ENCODE results near the gene PANX1.
A peak's percentile ranks its signal among the peaks of the same experiment; 100 is the strongest.

The PANX1 gene

GRCh38 chr11:94128746-94129511 is at the start of gene PANX1:
Gene PANX1, plus strand, starts transcription at chr11:94128841. Its CDS starts 472 bp downstream, at chr11:94129313.
- Mint-ChIP-seq H3K4me3 (no peak within 1 kb of the TSS), H3K27me3 (no peaks in the 10 kb centered on the region), H3K36me3 (ENCODE audit: low read depth) (no peaks in the 10 kb centered on the region), H3K27ac (peak within 1 kb of the TSS; percentile 88), H3K4me1 (ENCODE audit: low read depth) (peaks cover 27% of the 10 kb centered on the region), H3K9me3 (no peaks in the 10 kb centered on the region)

DNA sequence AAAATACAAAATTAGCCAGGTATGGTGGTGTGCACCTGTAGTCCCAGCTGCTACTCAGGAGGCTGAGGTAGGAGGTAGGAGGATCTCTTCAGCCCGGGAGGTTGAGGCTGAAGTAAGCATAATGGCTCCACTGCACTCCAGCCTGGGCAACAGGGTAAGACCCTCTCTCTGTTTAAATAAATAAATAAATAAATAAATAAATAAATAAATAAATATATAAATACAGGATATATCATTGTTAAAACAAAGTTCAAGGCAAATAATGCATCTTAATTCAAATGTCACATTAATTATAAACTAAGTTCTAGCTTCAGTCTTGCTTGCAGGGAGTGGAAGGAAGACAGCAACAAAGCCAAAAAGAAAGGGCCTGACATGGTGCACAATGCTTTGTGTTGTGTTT is 44.5 kb upstream of the PANX1 start:
- peaks cover 25% of the 10 kb centered on the region for H3K27me3 Mint-ChIP-seq
- H3K36me3 Mint-ChIP-seq (ENCODE audit: low read depth), result no peaks in the 10 kb centered on the region
- no peak overlapping the region for H3K4me3 Mint-ChIP-seq
- H3K27ac Mint-ChIP-seq, result no peak overlapping the region
- H3K9me3 Mint-ChIP-seq, result no peaks in the 10 kb centered on the region
- H3K4me1 Mint-ChIP-seq (ENCODE audit: low read depth), result no peaks in the 10 kb centered on the region

GRCh38 chr11:94088906-94089305 is 39.7 kb upstream of the PANX1 start:
- Mint-ChIP-seq H3K27ac (no peak overlapping the region), H3K4me3 (no peak overlapping the region), H3K9me3 (peaks cover 4% of the 10 kb centered on the region)

DNA sequence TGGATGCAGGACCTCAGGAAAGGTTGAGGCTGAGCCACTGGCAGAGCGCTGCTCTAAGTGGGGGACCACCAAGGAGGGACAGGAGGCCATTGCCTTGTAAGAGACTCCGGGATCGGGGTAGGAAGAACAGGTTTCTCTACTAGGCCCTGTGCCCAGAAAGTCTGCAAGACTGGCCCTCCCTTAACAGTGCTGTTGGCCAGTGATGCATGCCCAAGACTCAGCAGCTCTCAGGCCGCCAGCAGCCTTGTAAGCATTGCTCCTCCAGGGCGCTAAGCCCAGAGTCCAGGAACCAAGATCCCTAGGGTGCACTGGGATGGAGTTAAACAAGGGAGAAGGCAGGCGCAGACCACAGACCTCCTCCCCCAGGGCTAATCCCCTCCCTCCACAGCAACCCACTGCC is 39.3 kb upstream of the PANX1 start:
- H3K4me1 Mint-ChIP-seq (ENCODE audit: low read depth), result no peaks in the 10 kb centered on the region
- no peak overlapping the region for H3K4me3 Mint-ChIP-seq
- H3K27me3 Mint-ChIP-seq, result peaks cover 10% of the 10 kb centered on the region
- peaks cover 4% of the 10 kb centered on the region for H3K9me3 Mint-ChIP-seq
- H3K36me3 Mint-ChIP-seq (ENCODE audit: low read depth), result no peaks in the 10 kb centered on the region
- no peak overlapping the region for H3K27ac Mint-ChIP-seq

More at GRCh38 chr11:94088906-94089305, 39.7 kb upstream of the PANX1 start:
- Mint-ChIP-seq H3K27me3 (peaks cover 10% of the 10 kb centered on the region), H3K36me3 (ENCODE audit: low read depth) (no peaks in the 10 kb centered on the region), H3K4me1 (ENCODE audit: low read depth) (no peaks in the 10 kb centered on the region)

DNA sequence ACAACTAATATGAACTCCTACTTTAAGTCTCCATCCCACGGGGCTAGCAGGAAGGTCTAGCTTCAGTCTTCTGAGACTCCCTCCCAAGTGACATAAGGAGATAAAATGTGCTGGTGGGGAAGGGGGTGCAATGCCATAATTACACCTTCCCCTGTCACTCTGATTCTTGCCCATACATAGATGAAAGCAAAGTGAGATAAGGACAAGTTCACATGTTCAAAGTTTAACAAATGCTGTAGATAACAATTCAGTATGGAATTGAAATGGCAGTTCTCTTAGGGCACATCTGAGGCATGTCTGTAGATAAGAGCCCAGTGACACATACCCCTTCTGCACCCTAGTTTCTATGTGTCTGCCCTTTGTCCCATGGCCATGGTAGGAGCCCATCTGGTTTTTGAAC is 38.2 kb upstream of the PANX1 start:
- Mint-ChIP-seq H3K27me3 (peaks cover 10% of the 10 kb centered on the region), H3K4me1 (ENCODE audit: low read depth) (no peaks in the 10 kb centered on the region), H3K36me3 (ENCODE audit: low read depth) (no peaks in the 10 kb centered on the region), H3K4me3 (no peak overlapping the region), H3K27ac (no peak overlapping the region), H3K9me3 (peaks cover 4% of the 10 kb centered on the region)

GRCh38 chr11:94091091-94091490 is 37.5 kb upstream of the PANX1 start:
- Mint-ChIP-seq H3K4me3 (no peak overlapping the region), H3K27ac (no peak overlapping the region), H3K36me3 (ENCODE audit: low read depth) (no peaks in the 10 kb centered on the region)

DNA sequence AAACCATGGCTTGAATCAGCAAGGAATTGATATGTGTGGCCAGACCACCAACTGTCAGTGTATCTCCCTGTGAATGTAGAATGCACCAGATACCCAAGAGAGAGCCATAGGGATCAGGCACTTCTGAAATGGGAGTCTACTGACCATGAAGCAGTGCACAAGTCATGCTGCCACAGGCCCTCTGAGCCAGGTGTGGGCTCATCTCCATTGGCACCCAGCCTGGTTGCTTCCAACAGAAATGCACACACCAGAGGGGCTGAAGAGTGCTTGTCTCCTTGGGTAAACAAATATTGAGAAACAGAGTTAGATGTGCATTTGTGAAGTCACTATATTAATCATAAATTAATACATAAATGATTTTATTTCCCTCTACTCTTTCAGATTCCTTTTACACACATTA is 28.4 kb upstream of the PANX1 start:
- H3K4me3 Mint-ChIP-seq, result no peak overlapping the region
- no peaks in the 10 kb centered on the region for H3K4me1 Mint-ChIP-seq (ENCODE audit: low read depth)

More at GRCh38 chr11:94091091-94091490, 37.5 kb upstream of the PANX1 start:
- peaks cover 4% of the 10 kb centered on the region for H3K9me3 Mint-ChIP-seq
- H3K27me3 Mint-ChIP-seq, result peaks cover 10% of the 10 kb centered on the region
- H3K4me1 Mint-ChIP-seq (ENCODE audit: low read depth), result no peaks in the 10 kb centered on the region

GRCh38 chr11:94103471-94103870 is 25.2 kb upstream of the PANX1 start:
- Mint-ChIP-seq H3K36me3 (ENCODE audit: low read depth) (no peaks in the 10 kb centered on the region), H3K4me1 (ENCODE audit: low read depth) (no peaks in the 10 kb centered on the region), H3K4me3 (no peak overlapping the region), H3K27me3 (no peaks in the 10 kb centered on the region), H3K27ac (no peak overlapping the region), H3K9me3 (peaks cover 3% of the 10 kb centered on the region)

More for the DNA sequence above, 28.4 kb upstream of the PANX1 start:
- no peak overlapping the region for H3K27ac Mint-ChIP-seq
- peaks cover 5% of the 10 kb centered on the region for H3K9me3 Mint-ChIP-seq
- no peaks in the 10 kb centered on the region for H3K36me3 Mint-ChIP-seq (ENCODE audit: low read depth)
- H3K27me3 Mint-ChIP-seq, result no peaks in the 10 kb centered on the region

DNA sequence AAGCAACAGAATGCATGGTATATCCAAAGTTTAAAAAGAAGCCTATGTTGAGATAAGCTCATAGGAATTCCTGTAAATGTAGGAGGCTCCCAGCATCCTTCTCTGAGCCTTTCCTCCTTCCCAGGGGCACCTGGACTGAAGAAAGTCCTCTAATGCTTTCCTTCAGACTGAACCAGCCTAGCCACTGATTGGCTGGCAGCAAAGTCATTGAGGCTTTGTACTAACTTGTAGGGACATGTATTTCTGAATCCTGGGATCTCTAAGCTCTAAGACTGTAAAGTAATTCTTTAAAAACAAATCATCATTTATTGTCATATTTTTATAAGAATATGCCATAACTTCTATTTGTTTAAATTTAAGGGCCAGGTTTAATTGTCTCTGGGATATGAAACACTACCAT is 23.9 kb upstream of the PANX1 start:
- H3K27ac Mint-ChIP-seq, result no peak overlapping the region
- H3K9me3 Mint-ChIP-seq, result no peaks in the 10 kb centered on the region
- no peak overlapping the region for H3K4me3 Mint-ChIP-seq
- H3K4me1 Mint-ChIP-seq (ENCODE audit: low read depth), result no peaks in the 10 kb centered on the region
- H3K27me3 Mint-ChIP-seq, result no peaks in the 10 kb centered on the region
- H3K36me3 Mint-ChIP-seq (ENCODE audit: low read depth), result no peaks in the 10 kb centered on the region

- Mint-ChIP-seq H3K36me3 (ENCODE audit: low read depth) (no peaks in the 10 kb centered on the region), H3K27me3 (peaks cover 4% of the 10 kb centered on the region), H3K4me1 (ENCODE audit: low read depth) (no peaks in the 10 kb centered on the region), H3K4me3 (no peak overlapping the region), H3K27ac (no peak overlapping the region), H3K9me3 (peaks cover 3% of the 10 kb centered on the region)
Observed at GRCh38 chr11:94106716-94107115, 21.9 kb upstream of the PANX1 start.

- Mint-ChIP-seq H3K4me1 (ENCODE audit: low read depth) (no peaks in the 10 kb centered on the region), H3K27me3 (peaks cover 5% of the 10 kb centered on the region), H3K27ac (no peak overlapping the region), H3K9me3 (peaks cover 3% of the 10 kb centered on the region), H3K4me3 (no peak overlapping the region), H3K36me3 (ENCODE audit: low read depth) (no peaks in the 10 kb centered on the region)
Observed at GRCh38 chr11:94107363-94107762, 21.3 kb upstream of the PANX1 start.

DNA sequence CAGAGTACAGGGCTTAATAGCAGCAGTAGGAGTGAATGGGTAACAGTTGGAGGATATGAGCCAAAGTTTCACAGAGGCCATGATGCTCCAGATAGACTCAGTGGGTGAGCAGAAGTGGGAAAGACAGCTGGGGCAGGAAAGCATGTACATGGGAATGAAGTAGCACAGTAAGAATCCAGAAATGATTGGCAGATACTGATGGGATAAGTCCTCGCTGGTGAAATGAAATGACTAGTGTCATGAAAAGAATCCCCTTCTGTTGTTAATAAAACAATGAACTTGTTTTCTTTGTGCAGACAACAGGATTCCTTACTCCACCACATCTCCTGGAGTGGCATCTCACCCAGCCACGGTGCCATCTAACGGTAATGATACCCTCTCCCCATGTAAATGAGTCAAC is 17.4 kb upstream of the PANX1 start:
- peaks cover 3% of the 10 kb centered on the region for H3K9me3 Mint-ChIP-seq
- no peak overlapping the region for H3K27ac Mint-ChIP-seq
- H3K27me3 Mint-ChIP-seq, result peaks cover 24% of the 10 kb centered on the region
- no peaks in the 10 kb centered on the region for H3K36me3 Mint-ChIP-seq (ENCODE audit: low read depth)
- no peak overlapping the region for H3K4me3 Mint-ChIP-seq
- no peaks in the 10 kb centered on the region for H3K4me1 Mint-ChIP-seq (ENCODE audit: low read depth)

DNA sequence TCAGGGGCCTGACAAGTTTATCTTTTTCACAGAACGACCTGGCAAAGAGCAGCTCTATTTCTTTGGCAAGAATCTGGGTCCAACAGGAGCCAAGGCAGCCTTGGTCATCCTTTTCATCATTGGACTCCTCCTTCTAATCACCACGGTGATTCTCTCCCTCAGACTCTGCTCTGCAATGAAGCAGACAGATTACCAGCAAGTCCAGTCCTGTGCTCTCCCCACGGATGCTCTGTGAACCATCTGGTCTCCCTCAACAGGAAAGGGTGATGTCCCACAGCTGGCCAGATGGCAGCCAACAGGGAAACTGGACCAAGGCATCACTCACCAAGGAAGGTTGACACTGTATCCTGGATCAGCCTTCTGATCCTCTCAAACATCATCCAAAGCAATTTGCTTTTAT is 17.0 kb upstream of the PANX1 start:
- H3K4me3 Mint-ChIP-seq, result no peak overlapping the region
- H3K27me3 Mint-ChIP-seq, result peaks cover 24% of the 10 kb centered on the region
- H3K36me3 Mint-ChIP-seq (ENCODE audit: low read depth), result no peaks in the 10 kb centered on the region
- H3K9me3 Mint-ChIP-seq, result peaks cover 3% of the 10 kb centered on the region
- H3K27ac Mint-ChIP-seq, result no peak overlapping the region
- H3K4me1 Mint-ChIP-seq (ENCODE audit: low read depth), result no peaks in the 10 kb centered on the region

DNA sequence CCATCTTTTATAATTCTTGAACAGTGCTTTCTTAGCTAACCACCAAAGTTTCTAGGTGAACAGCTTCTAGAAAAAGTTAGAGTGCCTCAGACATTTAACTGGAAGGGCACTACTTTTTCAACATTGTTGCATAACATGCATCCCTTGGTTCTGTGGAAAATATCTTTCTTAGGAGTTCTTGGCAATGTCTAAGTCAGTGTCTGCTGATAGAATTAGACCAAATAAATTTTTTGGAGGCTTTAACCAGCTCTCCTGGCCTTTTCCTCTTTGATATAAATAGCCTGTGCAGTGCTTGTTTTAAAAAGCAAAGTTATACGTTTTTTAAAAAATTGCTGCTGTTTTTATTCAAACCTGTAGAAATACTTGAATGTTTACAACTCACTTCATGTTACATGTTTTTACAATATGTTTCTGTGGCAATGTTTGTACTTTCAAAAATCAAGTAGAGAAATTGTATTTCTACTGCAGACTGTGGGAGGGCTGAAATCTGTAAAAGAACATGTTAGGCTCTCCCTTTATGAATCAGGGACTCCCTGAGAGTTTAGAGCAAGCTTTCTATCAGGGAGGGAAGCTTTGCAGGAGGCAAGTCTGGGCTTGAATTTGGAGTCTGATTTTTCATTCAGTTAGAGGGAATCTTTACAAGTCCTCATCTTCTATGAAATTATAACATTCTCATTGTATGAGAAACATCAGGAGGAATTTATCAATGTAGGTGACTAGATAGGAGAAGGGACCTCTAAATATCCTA is 16.3 kb upstream of the PANX1 start:
- peaks cover 3% of the 10 kb centered on the region for H3K9me3 Mint-ChIP-seq
- H3K27ac Mint-ChIP-seq, result no peak overlapping the region
- H3K4me1 Mint-ChIP-seq (ENCODE audit: low read depth), result no peaks in the 10 kb centered on the region
- H3K27me3 Mint-ChIP-seq, result peaks cover 24% of the 10 kb centered on the region
- H3K36me3 Mint-ChIP-seq (ENCODE audit: low read depth), result no peaks in the 10 kb centered on the region
- H3K4me3 Mint-ChIP-seq, result no peak overlapping the region

DNA sequence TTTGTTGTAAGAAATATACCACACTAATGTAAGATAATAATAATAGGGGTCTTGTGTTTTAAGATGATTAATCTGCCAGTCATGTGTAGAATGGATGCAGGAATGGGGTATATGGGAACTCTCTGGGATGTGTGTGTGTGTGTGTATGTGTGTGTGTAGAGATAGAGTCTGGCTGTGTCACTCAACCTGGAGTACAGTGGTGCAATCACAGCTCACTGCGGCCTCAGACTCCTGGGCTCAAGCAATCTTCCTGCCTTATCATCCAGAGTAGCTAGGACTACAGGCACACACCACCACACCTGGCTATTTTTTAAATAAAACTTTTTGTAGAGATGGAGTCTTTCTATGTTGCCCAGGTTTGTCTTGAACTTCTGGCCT is 11.5 kb upstream of the PANX1 start:
- no peak overlapping the region for H3K4me3 Mint-ChIP-seq

More for the DNA sequence above, 11.5 kb upstream of the PANX1 start:
- Mint-ChIP-seq H3K36me3 (ENCODE audit: low read depth) (no peaks in the 10 kb centered on the region), H3K9me3 (no peaks in the 10 kb centered on the region), H3K27ac (no peak overlapping the region), H3K4me1 (ENCODE audit: low read depth) (no peaks in the 10 kb centered on the region), H3K27me3 (peaks cover 20% of the 10 kb centered on the region)
